HuH-7.5 (cell line): Measurements from ENCODE around the gene ARFGEF3.
"Not testable (repeated sequence)": the region's sequence is repeated elsewhere in the genome, so short reads cannot be mapped to it uniquely, and the experiment has no call there.

Experiments used
- DNase-seq: peaks from one replicate; pipeline ENCODE4 v3.0.0; 2011; ENCODE audit warnings: low spot score

ARFGEF3 gene

DNA sequence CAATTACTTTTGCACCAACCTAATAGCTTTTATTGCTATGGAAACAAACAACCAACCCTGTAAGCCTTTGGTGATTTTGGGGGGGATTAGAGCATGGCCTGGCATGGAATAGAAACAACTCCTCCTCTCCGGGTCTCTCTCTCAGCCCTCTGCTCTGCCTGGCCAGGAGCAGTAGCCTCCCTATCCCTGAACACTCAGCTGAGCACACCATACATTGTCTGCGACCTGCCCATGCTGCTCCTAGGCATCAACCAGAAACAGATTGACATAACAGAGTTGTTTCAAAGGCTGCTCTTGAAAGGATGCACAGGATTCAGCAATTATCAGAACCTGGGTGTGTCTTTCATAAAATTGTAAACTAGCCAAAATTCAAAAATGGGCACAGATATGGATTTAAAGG is 186.1 kb downstream of the ARFGEF3 start:
- no peak for DNase-seq

GRCh38 chr6:138349891-138350290 is 188.2 kb downstream of the ARFGEF3 start:
- no peak for DNase-seq

- DNase-seq = no peak
These were observed 196.2 kb downstream of the ARFGEF3 start for GRCh38 chr6:138357928-138358327.

DNA sequence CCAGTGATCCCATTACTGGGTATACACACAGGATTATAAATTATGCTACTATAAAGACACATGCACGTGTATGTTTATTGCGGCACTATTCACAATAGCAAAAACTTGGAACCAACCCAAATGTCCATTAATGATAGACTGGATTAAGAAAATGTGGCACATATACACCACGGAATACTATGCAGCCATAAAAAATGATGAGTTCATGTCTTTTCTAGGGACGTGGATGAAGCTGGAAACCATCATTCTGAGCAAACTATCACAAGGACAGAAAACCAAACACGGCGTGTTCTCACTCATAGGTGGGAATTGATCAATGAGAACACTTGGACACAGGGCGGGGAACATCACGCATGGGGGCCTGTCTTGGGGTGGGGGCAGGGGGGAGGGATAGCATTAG is 206.9 kb downstream of the ARFGEF3 start:
- not testable (repeated sequence) for DNase-seq

- DNase-seq = no peak
These were observed 209.1 kb downstream of the ARFGEF3 start for GRCh38 chr6:138370631-138371451.

DNA sequence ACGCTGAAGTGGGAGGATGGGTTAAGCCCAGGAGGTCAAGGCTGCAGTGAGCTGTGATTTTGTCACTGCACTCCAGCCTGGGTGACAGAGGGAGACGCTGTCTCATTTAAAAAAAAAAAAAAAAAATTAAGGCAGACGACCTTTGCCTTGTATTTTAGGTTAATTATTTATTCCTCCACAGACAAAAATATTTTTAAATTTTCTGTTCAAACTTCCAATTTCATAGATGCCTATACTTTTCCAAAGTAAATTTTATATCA is 209.6 kb downstream of the ARFGEF3 start:
- no peak for DNase-seq

DNA sequence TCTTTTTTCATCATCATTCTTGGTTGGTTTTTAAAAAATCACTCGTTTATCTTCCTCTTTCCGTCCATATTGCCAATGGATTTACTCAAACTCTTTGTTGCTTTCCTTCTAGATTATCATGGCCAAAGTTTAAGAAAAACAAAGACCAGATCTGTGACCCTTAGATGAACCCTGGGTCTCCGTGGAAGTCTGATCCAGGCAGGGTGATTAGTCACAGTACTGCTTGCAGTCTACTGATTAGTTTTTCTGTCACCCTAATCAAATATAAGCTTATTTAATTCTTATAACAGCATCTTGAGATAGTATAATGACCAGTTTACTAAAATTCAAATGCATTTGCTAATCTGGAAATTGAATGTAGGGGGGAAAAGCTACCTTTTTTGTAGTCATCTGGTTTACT is 210.0 kb downstream of the ARFGEF3 start:
- DNase-seq = no peak

DNA sequence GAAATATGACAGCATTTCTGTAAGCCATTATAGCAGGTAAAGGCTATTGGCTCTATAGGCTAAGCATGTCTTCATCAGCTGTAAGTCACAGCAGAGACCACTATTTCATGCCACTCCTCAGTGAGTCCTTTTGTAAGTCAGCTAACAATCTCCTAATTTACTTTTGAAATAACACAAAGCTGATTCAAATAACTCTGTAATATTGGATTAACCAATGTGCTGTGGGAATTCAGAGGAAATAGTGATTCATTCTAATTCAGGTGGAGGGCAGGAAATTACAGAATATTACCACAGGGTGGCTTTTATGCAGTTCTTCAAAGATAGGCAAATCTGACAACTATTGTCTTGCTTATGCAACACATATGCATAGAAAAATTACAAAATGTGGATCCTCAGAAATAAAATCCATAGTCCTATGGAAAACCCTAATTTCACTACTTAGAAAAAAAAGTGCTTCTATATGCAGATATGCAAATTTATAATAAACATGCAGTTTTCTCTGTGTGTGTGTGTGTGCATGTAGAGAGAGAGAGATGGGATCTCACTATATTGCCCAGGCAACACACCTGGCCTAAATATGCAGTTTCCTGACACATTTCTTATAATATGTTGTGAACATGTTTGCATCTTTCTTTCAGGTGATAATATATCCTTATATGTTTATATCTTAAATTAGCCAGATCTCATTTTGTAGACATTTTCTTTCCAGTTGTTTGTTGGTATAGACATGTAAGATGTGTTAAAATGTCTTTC is 211.1 kb downstream of the ARFGEF3 start:
- no peak for DNase-seq

DNA sequence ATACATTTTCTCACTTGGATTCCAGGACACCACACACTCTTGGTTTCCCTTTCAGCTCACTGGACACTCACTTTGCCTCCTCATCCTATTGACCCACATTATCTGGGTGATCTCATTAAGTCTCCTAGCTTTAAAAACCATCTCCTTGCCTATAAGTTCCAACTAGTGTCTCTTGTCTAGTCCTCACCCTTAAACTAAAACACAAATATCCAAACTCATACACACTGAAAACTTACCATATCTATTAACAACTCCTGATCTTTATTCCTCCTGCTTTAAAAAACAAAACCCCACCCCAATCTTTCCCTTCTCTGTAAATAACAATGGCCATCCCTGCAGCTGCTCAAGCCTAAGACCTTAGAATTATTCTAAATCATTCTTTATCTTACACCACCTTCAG is 212.5 kb downstream of the ARFGEF3 start:
- no peak for DNase-seq

GRCh38 chr6:138374815-138375214 is 213.1 kb downstream of the ARFGEF3 start:
- DNase-seq = no peak

DNA sequence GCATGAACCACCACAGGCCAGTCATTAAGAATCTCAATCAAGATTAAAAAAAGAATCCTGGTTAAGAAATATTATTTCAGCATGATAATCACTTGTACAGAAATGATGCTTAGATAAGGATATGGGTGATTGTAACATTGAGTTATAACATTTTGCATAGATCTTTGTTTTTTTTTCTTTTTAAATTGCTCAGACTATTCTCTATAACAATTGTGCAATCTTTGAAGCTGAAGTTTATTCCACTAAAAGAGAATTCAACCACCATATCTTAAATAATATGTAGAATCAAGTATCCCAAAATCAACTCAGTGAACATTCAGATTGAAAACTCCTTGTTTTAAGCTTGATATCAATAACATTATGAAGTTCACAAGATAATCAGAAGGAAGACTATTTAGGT is 215.3 kb downstream of the ARFGEF3 start:
- no peak for DNase-seq

DNA sequence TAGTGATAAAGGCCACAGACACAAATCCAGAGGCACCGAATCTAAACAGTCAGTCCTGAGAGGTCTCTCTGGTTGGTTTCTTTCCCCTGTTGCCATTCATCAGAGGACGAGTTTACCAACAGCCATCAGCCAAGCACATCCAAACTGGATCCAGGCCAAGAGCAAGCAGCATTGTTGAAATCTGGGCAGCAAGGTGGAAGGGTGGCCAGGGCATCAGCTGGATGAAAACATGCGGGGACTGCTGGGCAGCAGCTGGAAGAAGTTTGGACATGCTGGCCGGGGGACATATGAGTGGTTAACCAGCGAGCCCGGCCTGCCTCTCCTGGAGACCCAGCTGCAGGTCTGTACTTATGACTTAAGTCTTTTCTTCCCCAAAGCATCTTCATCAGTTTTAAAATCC is 216.1 kb downstream of the ARFGEF3 start, which contains the start of gene SMIM28:
SMIM28 (plus strand) TSS at position 62 of the 400 bp plus-strand sequence; CDS start at position 230, 168 bp downstream.
- no peak for DNase-seq

GRCh38 chr6:138378463-138378862 is 216.7 kb downstream of the ARFGEF3 start:
- DNase-seq = no peak

- DNase-seq = no peak
These were observed 220.9 kb downstream of the ARFGEF3 start for GRCh38 chr6:138382498-138383265.

- DNase-seq = no peak
These were observed 222.0 kb downstream of the ARFGEF3 start for GRCh38 chr6:138383776-138384175.

DNA sequence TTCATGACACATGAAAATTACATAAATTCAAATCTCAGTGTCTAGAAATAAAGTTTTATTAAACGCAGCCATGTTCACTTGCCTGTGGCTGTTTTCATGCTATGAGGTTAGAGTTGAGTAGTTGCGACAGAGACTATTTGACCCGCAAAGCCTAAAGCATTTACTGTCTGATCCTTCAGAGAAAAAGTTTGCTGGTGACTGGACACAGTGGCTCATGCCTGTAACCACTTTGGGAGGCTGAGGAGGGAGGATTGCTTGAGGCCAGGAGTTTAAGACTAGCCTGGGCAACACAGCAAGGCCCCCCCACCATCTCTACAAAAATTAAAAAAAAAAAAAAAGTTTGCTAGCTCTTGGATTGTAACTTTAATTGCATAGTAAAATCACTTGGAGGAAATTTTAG is 225.2 kb downstream of the ARFGEF3 start:
- DNase-seq = no peak

DNA sequence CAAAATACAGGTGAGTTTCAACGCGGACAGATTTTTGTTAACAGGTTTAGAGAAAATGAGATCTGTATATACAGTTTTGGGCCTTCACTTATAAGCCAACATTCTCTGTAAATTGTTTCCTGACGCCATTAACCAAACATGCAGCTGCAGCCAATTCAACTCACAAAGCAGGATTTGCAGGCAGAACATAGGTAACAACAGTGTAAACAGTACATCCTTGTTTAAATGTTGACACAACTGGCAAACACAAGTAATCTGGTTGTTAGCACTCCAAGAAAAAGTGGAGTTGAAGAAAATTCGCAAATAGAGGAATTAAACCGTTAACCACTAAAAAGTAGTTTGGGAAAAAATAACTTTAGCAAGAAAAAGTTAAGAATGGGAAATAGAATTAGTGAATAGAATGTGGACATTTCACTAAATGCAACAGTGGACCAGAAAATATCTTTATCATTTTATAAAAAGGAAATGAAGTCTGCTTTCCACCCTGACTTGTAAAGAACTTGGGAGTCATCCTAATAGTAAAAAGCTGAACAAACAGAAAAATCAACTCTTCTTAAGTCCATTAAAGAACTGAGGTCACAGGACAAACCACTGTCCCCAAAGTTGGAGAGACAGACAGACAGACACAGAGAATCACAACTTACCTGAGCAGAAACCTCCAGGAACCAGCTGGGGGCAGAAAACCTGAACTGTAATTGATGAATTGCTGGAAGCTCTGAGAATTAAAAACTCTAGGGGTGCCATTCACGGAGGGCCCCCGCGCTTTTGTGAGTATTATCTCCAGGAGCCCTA is 226.0 kb downstream of the ARFGEF3 start:
- DNase-seq = no peak

DNA sequence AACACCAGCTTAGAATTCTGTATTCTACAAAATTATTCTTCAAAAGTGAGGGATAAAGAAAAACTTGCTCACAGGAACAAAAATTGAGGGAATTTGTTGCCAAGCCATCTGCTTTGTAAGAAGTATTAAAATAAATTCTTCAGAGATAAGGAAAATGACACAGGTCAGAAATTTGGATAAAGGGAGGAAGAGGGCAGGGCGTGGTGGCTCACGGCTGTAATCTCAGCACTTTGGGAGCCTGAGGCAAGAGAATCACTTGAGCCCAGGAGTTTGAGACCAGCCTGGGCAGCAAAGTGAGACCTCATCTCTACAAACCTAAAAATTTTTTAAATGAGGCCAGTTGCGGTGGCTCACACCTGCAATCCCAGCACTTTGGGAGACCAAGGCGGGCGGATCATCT is 227.8 kb downstream of the ARFGEF3 start:
- no peak for DNase-seq
